Mucosa of gallbladder (tissue), 1 donor: ENCODE measurements around the gene NPHP1. TPM values are rescaled to one million over a fixed set of nuclear protein-coding genes. Genes with fewer than 3 reads are reported as not detected.
A peak's percentile ranks its signal among the peaks of the same experiment; 100 is the strongest.
"Not testable (repeated sequence)": the region's sequence is repeated elsewhere in the genome, so short reads cannot be mapped to it uniquely, and the experiment has no call there.

Experiments used
- DNase-seq: peaks from one replicate; pipeline ENCODE4 v3.0.0-alpha.2; 2020; ENCODE audit warnings: low spot score
- total RNA-seq: library from RNA; stranded (reverse); gene quantifications from one replicate; pipeline ENCODE4 v1.2.1, GENCODE V29; 2021
- donor health status: DM: no; HTN: no; CAD: no.

NPHP1 gene
- total RNA-seq, 1 donor from 2014 or later = 8.6 TPM

DNA sequence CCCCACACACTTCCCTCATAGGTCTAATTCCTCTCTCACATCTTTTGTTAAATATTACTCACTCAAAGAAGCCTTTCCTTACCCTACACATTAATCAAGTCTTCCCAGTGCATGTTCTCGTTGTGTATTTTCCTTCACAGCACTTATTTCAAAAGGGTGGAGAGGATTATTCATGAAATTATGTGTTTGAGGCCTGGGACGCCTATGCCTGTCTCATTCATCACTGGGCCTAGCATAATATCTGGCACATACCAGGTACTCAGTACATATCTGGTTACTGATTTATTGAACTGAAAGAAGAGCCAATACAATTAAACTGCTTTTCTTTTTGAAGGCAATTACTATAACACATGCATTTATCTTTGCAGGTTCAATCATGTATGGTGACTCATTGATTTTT, 74.1 kb downstream of the NPHP1 start:
- DNase-seq = no peak

DNA sequence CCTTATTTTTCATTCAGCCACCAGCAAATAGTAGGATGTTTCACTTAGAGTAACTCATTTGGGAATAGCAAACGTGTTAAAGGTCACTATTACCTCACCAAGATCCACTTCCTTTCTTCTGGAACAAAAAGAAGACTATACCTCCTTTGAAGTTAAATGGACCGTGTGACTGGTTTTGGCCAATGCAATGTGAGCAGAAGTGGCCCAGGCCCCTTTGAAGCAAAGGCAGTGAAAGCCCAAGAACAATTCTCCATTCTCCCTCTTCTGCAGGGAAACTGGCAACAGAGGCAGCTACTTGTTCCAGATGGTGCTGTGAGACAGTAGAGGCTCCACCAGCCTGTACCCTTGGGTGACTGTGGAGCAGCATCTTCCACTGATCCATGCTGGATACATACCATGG, 77.9 kb downstream of the NPHP1 start:
- DNase-seq = no peak

DNA sequence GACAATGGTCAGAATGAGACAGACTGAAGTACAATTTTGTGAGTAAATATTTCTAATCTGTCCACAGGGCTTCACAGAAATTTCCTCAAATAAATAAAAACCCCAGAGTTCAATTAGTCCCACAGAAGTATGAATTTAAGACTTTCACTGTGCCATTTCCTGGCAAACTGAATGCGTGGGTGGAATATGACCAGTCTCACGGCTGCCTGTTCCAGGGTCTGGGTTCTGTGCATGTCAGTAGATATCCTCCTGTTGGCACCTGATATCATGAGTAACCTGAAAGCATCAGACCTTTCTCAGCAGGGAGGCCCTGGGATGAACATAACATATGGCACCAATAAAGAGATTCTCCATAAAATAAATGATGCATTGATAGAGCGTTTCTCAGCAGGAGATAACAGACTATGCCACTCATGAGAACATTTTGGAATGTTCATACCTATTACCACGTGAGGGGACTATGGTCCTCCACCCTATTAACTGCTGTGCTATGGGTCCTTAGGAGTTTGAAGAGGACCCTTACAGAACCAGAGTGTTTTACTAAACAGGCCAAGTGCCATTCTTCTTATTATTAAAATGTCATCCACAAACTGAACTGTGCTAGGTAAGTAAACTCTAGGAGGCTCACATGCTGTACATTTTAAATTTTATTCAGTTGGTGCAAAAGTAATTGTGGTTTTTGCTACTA, 78.6 kb downstream of the NPHP1 start:
- no peak for DNase-seq

DNA sequence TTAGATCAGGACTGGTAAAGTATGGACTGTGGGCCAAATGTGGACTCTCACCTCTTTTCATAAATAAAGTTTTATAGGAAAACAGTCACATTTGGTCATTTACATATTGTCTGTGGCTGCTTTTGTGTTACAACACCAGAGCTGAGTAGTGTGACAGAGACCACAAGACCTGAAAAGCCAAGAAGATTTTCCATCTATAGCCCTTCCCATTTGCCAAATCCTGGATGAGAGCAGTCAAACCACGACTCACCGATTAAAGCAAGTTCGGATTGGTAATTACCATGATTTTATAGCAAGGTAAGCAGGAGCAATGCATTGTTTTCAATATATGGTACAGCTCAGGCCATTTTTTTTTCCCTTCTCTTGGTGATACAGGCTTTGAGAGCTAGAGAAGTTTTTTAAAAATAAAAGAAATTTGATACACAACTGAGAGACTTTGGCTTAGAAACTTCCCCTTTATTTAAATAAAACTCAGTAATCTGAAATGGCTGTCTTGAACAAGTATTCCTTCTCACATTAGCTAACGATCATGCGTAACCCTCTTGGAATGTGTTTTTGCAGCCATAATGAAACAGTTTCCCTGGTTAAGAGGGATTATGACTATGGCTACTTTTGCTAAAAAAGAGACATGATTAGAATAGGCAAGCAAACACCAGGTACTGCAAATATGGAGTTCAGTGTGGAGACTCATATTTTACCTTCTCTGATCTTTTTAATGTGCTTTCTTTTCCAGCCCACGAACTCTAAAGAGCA, 79.7 kb downstream of the NPHP1 start:
- DNase-seq = no peak

DNA sequence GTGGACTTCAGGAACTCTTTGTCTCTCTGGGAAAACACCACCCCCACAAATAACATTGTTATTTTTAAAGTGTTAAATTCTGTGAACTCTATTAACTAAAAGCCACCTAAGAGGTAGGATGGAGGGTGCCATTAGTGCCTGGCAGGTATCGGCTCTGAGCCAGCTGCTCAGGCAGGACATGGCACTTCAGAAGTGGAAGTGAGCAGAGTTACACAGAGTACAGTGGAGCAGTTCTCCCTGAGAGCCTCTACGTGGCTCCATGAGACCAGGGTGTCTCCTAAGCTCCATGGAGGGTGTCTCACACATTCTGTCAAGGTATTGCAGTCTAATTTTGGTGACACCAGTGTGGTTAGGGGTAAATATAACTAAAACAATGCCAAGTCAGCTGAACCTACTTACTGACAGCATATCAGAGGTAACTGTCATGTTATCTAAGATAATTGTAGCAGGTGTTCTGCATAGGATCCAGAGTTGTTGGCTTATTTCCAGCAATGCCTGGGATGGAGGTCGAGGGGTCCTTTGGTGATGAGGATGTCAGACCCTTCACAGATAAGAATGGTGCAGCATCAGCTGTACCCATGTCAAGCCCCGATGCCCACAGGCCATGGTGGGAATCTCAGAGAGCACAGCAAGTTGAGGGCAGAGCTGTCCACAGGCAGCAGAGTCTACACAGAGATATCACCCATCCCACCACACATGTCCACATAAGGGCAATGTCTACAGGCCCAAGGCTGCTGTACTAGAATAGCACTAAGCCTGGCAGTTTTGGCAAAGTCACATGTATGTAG, 80.6 kb downstream of the NPHP1 start:
- no peak for DNase-seq

DNA sequence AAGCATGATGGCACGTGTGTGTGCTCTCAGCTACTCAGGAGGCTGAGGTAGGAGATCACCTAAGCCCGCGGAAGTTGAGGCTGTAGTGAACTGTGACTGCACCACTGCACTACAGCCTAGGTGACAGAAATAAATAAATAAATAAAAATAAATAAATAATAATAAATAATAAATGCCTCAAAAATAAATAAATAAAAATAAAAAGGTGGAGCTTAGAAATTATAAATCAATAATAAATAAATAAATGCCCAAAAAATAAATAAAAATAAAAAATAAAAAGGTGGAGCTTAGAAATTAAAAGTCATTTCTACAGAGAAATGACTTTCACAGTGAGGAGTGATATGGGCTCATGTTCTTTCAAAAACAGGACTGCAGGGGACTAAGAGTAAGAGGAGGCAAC, 83.2 kb downstream of the NPHP1 start:
- no peak for DNase-seq

DNA sequence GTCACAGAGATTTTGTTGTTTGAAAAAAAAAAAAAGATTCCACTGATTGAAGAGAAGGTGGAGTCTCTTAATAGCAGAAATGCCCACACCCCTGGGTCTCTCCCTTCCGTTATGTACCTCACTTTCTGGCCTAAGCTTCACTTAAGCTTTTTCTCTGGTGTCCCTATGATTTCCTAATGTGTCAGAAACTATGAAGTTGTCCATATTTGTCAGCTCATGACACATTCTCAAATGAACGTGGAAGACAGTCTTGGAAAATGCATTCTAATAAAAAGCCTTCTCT, 83.8 kb downstream of the NPHP1 start:
- no peak for DNase-seq

DNA sequence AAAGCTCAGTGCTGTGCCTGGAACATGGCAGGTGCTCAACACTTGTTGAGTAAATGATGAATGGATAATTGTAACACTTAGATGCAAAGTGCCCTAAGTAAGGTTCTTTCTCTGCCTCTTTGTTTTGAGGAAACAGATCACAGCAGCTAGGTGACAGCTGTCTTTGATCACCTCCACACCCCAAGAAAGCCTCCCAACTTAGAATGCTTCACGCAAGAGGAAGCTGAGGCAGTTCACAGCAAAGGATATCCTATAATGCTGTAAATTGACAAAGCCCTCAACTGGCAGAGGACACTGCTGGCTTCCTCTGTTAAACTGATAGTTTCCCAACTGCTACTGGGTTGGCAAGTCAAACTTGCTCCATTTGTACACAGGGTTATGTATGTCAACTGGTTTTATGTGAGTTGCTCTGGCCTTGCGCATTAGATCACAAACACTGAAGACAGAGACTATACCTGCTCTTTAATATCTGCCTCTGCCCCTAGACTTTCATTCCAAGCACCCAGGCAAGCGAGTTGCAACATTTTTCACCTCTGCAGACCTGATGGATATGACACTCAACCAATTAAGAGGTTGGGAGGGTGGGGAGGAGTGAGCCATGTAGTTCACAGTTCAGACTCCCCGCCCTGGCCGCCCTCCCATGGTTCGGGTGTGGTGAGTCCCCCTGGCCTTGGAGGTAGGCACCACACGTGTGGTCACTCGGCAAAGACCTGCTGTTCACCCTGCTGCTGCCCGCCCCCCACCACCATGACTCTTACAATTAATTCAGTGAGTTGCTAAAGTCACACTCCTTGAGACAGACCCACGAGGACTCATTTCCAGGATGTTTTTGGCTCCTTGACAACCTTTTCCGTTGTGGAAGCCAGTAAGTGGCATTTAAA, 84.4 kb downstream of the NPHP1 start:
- no peak for DNase-seq

DNA sequence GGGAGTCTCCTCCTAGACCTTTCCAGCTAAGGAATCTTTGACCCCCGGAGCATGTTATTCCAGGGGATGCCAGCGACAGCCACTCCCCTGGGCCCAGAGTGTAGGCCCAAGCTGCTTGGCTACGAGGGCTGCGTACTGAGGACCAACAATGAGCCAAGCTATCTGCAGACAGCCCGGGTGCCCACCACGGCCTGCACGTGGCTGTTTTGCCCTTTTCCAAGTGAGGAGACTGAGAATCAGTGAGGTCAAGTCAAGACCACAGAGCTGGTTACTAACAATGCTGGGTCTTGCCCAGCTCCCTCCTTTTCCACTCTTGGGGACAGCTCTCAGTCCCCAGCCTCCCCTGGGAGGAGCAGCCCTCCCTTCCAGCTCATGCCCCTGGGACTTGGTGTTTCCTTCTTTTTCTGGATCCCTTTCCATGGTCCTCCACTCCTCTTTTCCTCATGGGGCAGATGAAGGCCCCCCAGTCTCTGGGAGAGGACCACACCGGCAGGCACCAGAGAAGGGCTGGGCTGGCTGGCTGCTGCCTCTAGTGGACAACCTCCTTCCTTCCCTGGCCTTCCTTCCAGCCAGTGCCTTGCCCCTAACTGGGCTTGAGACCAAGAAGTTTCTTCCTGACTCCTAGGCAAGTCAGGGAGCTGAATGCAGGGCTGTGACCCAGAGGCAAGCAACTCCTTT, 88.6 kb downstream of the NPHP1 start:
- DNase-seq = peak; percentile 43

DNA sequence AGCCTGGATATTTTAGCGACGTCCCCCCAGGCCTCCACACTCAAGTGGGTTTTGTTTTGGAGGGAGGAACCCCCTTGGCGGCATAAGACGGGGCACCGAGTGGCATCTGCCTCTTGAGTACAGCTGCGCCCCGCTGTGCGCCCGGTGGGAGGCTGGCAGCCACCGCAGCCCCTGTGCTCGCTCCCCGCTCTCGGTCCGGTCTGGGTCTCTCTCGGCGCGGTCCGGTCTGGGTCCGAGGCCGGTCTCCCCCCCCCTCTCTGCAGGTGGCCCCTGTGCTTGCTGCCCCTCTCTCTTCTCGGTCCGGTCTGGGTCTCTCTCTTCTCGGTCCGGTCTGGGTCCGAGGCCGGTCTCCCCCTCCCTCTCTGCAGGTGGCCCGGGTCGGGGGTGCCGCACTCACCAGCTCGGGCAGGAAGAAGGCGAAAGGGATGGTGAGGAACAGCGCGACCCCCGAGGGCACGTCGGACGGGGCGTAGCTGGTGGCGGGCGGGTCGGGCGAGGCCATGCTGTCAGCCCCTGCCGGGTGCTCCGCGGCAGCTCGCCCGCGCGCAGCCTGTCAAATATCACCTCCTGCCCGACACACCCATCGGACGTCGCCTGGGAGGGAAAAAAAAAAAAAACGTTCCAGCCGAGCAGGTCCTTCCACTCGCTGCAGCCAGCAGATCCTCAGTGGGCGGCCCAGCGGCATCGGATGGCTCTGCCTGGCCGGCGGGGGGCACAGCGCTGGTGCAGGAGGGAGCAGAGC, 89.4 kb downstream of the NPHP1 start, which contains the start of gene MALL:
MALL (minus strand) TSS at position 532 of the 742 bp plus-strand sequence; CDS start at position 502, 30 bp downstream.
- DNase-seq = peak; percentile 51

DNA sequence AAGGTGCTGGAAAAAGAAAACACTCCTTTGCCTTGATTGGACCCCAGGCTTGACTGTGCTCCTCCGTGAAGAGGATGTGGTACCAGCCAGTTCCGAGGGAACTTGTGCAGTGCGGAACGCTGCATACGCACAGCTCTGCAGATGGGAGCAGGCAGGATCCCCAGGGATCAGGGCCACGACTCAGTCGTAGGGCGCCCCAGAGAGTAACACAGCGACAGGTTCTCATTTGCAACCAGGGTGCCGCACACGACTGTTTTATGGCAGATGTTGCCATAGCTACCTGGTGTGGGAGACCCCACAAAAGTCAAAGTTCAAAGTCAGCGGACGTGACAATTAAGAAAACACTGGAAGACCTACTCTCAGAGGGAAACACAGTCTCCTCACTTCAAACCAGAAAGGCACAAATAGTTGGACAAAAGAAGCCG, 90.0 kb downstream of the NPHP1 start:
- no peak for DNase-seq

DNA sequence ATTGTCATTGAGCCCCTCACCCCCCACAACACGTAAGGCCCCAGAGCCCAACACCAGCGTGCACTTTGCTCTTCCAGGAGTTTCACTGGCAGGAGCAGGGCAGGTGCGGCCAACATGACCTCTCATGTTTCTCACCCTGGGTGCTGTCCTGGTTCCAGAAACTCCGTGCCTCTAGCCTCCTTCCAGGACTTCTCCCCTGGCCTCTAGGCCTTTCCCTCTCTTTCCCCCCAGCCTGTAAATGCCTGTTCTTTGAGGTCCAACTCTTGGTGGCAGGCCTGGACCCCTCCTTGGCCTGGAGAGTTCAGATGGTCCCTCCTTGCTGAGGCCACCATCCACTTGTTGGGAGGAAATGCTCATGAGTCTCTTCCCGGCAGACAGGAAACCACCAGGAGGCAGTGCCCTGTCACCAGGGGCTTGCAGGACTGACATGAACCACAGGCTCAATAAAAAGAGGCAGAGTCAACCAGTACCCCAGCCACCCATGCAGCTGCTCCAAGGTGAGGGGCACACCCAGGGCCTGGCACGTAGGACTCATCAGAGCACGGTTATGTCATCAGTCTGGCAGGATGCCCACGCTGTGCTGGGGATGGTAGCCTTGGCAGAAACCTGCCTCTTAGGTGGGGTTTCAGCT, 90.7 kb downstream of the NPHP1 start:
- peak; percentile 67 for DNase-seq

DNA sequence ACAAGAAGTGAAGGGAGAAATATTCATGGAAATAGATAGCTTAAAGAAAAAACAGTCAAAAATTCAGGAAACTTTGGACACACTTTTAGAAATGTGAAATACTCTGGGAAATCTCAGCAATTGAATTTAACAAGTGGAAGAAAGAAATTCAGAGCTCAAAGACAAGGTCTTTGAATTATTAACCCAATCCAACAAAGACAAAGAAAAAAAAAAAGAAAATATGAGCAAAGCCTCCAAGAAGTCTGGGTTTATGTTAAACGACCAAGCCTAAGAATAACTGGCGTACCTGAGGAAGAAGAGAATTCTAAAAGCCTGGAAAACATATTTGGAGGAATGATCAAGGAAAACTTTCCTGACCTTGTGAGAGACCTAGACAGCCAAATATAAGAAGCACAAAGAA, 96.5 kb downstream of the NPHP1 start:
- DNase-seq = not testable (repeated sequence)

DNA sequence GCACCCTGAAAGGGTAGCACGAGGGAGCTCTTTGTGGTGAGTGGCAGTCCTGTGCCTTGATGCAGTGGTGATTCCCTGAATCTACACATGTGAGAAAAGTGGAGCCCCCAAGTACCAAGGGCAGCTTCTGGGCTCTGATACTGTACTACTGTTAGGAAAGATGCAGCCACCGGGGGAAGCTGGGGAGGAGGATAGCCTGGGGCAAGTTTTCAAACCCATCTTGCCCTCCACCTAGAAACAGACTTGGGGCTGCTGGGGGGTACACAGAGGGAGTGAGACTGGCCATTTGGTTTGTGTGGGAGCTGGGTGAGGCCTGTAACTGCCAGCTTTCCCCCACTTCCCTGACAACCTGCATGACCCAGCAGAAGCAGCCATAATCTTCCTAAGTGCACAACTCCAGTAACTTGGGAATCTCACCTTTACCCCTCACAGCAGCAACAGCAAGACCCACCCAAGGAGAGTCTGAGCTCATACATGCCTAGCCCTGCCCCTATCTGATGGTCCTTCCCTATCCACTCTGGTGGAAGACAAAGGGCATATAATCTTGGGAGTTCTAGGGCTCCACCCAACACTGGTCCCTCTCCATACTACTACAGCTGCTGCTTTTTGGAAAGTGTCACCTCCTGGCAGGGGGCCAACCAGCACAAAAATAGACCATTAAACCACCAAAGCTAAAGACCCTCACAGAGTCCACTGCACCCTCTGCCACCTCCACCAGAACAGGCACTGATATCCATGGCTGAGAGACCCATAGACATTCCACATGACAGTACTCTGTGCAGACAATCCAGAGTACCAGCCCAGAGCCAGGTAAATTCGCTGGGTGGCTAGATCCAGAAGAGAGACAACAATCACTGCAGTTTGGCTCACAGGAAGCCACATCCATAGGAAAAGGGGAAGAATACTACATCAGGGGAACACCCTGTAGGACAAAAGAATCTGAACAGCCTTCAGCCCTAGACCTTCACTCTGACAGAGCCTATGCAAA, 97.4 kb downstream of the NPHP1 start:
- no peak for DNase-seq

DNA sequence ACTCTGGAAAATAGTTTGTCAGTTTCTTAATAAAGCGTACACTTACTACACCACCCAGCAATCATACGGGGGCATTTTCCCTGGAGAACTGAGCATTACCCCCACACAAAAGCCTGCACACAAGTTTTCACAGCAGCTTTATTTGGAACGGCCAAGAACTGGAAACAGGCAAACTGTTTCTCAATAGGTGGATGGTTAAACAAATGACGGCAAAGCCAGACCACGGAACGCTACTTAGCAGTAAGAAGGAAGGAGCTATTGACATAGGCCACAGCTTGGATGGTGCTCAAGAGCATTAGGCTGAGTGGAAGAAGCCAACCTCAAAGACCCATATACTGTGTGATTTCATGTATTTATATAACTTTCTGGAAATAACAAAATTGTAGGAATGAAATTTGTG, 98.2 kb downstream of the NPHP1 start:
- DNase-seq = no peak

DNA sequence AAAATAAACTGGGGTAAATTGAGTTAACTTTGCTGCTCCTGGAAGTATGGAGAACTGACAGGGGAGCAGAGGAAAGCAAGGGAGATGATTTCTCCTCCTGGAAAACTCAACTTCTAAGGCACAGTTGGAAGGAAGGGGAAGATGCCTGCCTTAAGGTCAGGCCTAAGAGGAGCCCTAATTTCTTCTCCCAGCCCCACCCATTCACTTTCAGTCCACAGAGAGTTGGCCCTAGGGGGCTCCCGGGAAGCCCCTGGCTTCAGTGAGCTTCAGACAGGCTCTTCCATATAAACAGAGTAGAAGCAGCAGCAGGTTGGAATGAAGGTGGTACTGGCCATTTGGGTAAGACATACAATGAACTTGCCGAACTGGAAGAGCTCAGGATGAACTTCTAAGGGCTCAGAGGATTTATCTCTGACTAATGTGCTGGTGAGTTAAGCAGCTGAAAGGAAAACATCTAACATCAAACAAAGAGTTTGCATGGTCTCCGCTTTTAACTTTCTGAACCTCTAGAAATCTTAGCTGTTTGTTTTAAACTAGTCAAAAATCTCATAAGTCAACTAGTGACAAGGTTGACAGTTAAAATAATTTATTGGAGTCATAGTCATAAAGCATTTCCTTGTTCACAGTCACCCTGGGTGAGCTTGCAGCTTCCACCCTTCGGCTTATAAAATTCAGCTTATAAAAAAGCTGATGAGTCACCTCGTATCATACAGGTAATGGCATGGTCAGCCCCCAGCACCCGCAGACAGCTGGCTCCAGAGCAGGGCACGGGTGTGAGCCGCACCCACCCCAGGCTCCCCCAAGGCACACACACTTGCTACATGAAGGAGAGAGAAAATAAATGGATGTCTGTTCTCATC, 99.0 kb downstream of the NPHP1 start:
- DNase-seq = no peak

DNA sequence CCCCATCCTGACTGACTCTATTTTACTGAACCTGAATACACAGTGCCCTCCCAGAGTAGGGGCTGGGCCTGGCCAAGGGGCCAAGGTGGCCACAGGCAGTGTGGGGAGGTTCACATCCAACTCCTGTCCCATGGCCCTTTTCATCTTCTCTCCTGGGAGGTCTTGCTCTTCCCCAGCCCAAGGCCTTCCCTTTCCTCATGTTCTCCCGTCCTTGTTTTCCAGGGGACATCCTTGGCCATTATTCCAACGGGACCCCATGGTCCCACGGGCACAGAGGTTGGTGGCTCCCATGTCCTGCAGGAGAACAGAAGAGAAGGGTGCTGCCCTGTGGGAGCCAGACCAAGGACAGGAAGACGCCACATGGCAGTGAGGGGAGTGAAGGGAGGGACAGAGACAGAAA, 99.6 kb downstream of the NPHP1 start:
- no peak for DNase-seq
